Keratinocyte (primary cell): ENCODE measurements around the gene MAPK7.

Source experiments
- EZH2 ChIP-seq: IDR thresholded peaks from one replicate; pipeline ENCODE4 v1.6.1; 2012; ENCODE audit warnings: inconsistent platforms, mild to moderate bottlenecking, low read length, moderate library complexity
- TF ChIP-seq, protein P1 (sequence below), 3 experiments: IDR thresholded peaks in 1 of 3; conservative IDR thresholded peaks in 1 of 3; optimal IDR thresholded peaks in 1 of 3; 2 replicates in 2 of 3; 3 replicates in 1 of 3; pipeline versions ENCODE3 to v1.5.1; 2011; ENCODE audit warnings: low read length in 3 of 3, mild to moderate bottlenecking in 3 of 3, moderate library complexity in 2 of 3, control low read depth in 1 of 3, inconsistent platforms in 1 of 3; ENCODE audit not compliant: insufficient read depth in 2 of 3; ENCODE audit errors: extremely low read depth in 1 of 3

DNA sequence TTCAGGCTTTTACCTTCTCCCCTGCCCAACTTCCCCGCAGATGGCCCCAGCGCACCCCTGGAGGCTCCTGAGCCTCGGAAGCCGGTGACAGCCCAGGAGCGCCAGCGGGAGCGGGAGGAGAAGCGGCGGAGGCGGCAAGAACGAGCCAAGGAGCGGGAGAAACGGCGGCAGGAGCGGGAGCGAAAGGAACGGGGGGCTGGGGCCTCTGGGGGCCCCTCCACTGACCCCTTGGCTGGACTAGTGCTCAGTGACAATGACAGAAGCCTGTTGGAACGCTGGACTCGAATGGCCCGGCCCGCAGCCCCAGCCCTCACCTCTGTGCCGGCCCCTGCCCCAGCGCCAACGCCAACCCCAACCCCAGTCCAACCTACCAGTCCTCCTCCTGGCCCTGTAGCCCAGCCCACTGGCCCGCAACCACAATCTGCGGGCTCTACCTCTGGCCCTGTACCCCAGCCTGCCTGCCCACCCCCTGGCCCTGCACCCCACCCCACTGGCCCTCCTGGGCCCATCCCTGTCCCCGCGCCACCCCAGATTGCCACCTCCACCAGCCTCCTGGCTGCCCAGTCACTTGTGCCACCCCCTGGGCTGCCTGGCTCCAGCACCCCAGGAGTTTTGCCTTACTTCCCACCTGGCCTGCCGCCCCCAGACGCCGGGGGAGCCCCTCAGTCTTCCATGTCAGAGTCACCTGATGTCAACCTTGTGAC is 3.6 kb downstream of the MAPK7 start:
- TF ChIP-seq, protein P1, sequence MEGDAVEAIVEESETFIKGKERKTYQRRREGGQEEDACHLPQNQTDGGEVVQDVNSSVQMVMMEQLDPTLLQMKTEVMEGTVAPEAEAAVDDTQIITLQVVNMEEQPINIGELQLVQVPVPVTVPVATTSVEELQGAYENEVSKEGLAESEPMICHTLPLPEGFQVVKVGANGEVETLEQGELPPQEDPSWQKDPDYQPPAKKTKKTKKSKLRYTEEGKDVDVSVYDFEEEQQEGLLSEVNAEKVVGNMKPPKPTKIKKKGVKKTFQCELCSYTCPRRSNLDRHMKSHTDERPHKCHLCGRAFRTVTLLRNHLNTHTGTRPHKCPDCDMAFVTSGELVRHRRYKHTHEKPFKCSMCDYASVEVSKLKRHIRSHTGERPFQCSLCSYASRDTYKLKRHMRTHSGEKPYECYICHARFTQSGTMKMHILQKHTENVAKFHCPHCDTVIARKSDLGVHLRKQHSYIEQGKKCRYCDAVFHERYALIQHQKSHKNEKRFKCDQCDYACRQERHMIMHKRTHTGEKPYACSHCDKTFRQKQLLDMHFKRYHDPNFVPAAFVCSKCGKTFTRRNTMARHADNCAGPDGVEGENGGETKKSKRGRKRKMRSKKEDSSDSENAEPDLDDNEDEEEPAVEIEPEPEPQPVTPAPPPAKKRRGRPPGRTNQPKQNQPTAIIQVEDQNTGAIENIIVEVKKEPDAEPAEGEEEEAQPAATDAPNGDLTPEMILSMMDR (optimal IDR thresholded peaks at IDR 0.05 in 1 of 3, IDR thresholded peaks at IDR 0.05 in 1 of 3, conservative IDR thresholded peaks at IDR 0.05 in 1 of 3; ENCODE audit: extremely low read depth in 1 of 3, insufficient read depth in 2 of 3, low read length in 3 of 3) = no peak
- TF ChIP-seq EZH2 = no peak
